ENCODE measurements around the gene MYO18A.
"Not testable (repeated sequence)": the region's sequence is repeated elsewhere in the genome, so short reads cannot be mapped to it uniquely, and the experiment has no call there.

The MYO18A gene

GRCh38 chr17:29094101-29094708 lies 86.0 kb downstream of the MYO18A start:
- H3K4me1 ChIP-seq (ENCODE audit: control insufficient read depth, insufficient read depth, low read length): peaks cover 14% of the 10 kb centered on the region
- H3K4me3 ChIP-seq (ENCODE audit: insufficient read depth, low read depth, low read length): no peak overlapping the region
- H3K27ac ChIP-seq (ENCODE audit: insufficient read depth, low read depth, low read length, poor library complexity, severe bottlenecking): no peak overlapping the region
- WGBS, 2 experiments: 95 to 97% methylated on average over 11 of the region's 11 CpGs
- H3K27me3 ChIP-seq (ENCODE audit: control insufficient read depth, insufficient read depth, low read length, poor library complexity, severe bottlenecking): no peaks in the 10 kb centered on the region
- H3K9me3 ChIP-seq (ENCODE audit: control insufficient read depth, low read length): no peaks in the 10 kb centered on the region
- peaks cover 10% of the 10 kb centered on the region for H3K36me3 ChIP-seq (ENCODE audit: control insufficient read depth, insufficient read depth, low read length)

DNA sequence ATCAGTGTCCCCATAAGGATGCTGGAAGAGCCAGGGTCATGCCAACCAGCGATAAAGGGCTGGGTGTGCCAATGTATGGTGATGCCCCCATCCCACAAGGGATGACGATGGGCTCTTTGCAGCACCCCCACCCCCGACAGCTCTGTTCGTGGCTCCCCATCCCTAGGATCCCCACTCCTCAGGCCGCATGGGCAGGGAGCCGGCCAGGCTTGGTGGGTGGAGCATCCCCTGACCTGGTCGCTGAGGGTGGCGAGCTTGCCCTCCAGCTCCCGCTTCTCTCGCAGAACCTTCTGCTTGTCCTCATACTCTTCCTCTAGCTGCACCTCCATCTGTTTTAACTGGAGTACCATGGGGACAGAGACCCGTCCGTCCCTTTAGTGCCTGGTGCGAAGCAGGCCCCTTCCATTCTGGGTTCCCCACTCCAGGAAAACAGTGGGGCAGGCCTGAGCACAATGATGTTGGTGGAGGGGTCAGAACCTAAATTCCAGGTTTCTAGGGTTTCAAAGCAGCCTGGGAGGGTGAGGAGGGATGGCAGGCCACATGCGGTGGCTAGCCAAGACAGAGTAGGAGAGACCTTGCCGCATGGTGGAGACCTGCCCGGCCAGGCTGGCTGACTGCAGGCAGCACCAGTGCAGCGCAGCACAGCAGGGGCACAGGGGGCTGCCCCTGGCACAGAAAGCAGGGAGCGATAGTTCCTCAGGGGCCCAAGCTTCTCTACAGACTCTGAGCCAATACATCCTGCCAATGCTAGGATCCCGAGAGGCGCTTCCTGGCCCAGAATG lies 86.9 kb downstream of the MYO18A start:
- peaks cover 14% of the 10 kb centered on the region for H3K4me1 ChIP-seq (ENCODE audit: control insufficient read depth, insufficient read depth, low read length)
- peaks cover 10% of the 10 kb centered on the region for H3K36me3 ChIP-seq (ENCODE audit: control insufficient read depth, insufficient read depth, low read length)

DNA sequence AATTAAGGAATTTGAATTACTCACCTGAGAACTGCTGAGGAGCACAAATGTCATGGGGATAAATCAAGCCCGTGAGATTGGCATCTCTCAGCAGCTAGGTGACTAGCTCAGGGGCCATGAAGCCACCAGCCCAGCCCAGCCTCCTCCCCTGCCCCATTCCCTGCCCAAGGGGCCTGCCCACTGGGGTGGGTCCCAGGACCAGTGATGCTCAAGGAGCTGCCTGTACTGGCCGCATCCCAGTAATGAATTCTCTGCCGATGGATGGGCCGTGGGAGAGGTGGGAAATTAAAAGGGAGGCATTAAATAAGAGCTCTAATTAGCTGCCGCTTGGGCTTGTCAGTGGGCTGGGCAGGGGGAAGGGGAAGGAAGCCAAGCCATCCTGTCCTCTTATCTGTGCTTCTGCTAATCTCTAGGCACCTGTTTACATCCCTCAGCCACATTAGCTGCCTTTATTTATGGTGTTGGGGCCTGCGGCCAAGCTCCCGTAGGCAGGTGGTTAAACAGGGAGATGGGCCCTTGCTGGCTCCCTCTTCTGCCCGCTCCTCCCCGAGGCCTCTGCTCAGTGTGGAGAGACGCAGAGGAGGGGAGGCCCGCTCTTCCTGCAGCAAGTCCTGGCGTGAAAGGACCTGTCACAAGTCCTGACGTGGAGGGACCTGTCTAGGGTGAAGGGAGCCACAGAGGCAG lies 88.5 kb downstream of the MYO18A start:
- Histone ChIP-seq H3K36me3 (ENCODE audit: control insufficient read depth, insufficient read depth, low read length) (peaks cover 5% of the 10 kb centered on the region), H3K9me3 (ENCODE audit: control insufficient read depth, low read length) (no peaks in the 10 kb centered on the region), H3K27me3 (ENCODE audit: control insufficient read depth, insufficient read depth, low read length, poor library complexity, severe bottlenecking) (no peaks in the 10 kb centered on the region), H3K27ac (ENCODE audit: insufficient read depth, low read depth, low read length, poor library complexity, severe bottlenecking) (no peak overlapping the region), H3K4me3 (ENCODE audit: insufficient read depth, low read depth, low read length) (no peak overlapping the region), H3K4me1 (ENCODE audit: control insufficient read depth, insufficient read depth, low read length) (peaks cover 22% of the 10 kb centered on the region)
- 90 to 92% methylated on average over 13 of the region's 13 CpGs for WGBS, 2 experiments

More for the DNA sequence above, 86.9 kb downstream of the MYO18A start:
- Histone ChIP-seq H3K9me3 (ENCODE audit: control insufficient read depth, low read length) (no peaks in the 10 kb centered on the region), H3K27me3 (ENCODE audit: control insufficient read depth, insufficient read depth, low read length, poor library complexity, severe bottlenecking) (no peaks in the 10 kb centered on the region), H3K27ac (ENCODE audit: insufficient read depth, low read depth, low read length, poor library complexity, severe bottlenecking) (no peak overlapping the region), H3K4me3 (ENCODE audit: insufficient read depth, low read depth, low read length) (no peak overlapping the region)
- WGBS, 2 experiments: 97% methylated on average over 20 of the region's 20 CpGs

GRCh38 chr17:29090750-29091605 lies 89.2 kb downstream of the MYO18A start:
- Histone ChIP-seq H3K36me3 (ENCODE audit: control insufficient read depth, insufficient read depth, low read length) (peaks cover 5% of the 10 kb centered on the region), H3K9me3 (ENCODE audit: control insufficient read depth, low read length) (no peaks in the 10 kb centered on the region), H3K4me3 (ENCODE audit: insufficient read depth, low read depth, low read length) (no peak overlapping the region), H3K27me3 (ENCODE audit: control insufficient read depth, insufficient read depth, low read length, poor library complexity, severe bottlenecking) (no peaks in the 10 kb centered on the region), H3K27ac (ENCODE audit: insufficient read depth, low read depth, low read length, poor library complexity, severe bottlenecking) (no peak overlapping the region), H3K4me1 (ENCODE audit: control insufficient read depth, insufficient read depth, low read length) (peaks cover 24% of the 10 kb centered on the region)
- WGBS, 2 experiments: 67 to 72% methylated on average over 11 to 12 of the region's 12 CpGs

GRCh38 chr17:29090108-29090507 lies 90.1 kb downstream of the MYO18A start:
- Histone ChIP-seq H3K4me3 (ENCODE audit: insufficient read depth, low read depth, low read length) (no peak overlapping the region), H3K36me3 (ENCODE audit: control insufficient read depth, insufficient read depth, low read length) (peaks cover 5% of the 10 kb centered on the region), H3K27ac (ENCODE audit: insufficient read depth, low read depth, low read length, poor library complexity, severe bottlenecking) (no peak overlapping the region), H3K4me1 (ENCODE audit: control insufficient read depth, insufficient read depth, low read length) (peaks cover 32% of the 10 kb centered on the region), H3K9me3 (ENCODE audit: control insufficient read depth, low read length) (no peaks in the 10 kb centered on the region), H3K27me3 (ENCODE audit: control insufficient read depth, insufficient read depth, low read length, poor library complexity, severe bottlenecking) (no peaks in the 10 kb centered on the region)
- WGBS, 2 experiments: 67 to 74% methylated on average over 4 of the region's 4 CpGs

GRCh38 chr17:29089601-29090044 lies 90.6 kb downstream of the MYO18A start:
- Histone ChIP-seq H3K36me3 (ENCODE audit: control insufficient read depth, insufficient read depth, low read length) (peaks cover 5% of the 10 kb centered on the region), H3K27ac (ENCODE audit: insufficient read depth, low read depth, low read length, poor library complexity, severe bottlenecking) (no peak overlapping the region)
- 90 to 91% methylated on average over 20 of the region's 20 CpGs for WGBS, 2 experiments

GRCh38 chr17:29088782-29089181 lies 91.4 kb downstream of the MYO18A start:
- peaks cover 42% of the 10 kb centered on the region for H3K4me1 ChIP-seq (ENCODE audit: control insufficient read depth, insufficient read depth, low read length)
- not testable (repeated sequence) for H3K36me3 ChIP-seq (ENCODE audit: control insufficient read depth, insufficient read depth, low read length); H3K27ac ChIP-seq (ENCODE audit: insufficient read depth, low read depth, low read length, poor library complexity, severe bottlenecking); H3K4me3 ChIP-seq (ENCODE audit: insufficient read depth, low read depth, low read length); H3K9me3 ChIP-seq (ENCODE audit: control insufficient read depth, low read length); H3K27me3 ChIP-seq (ENCODE audit: control insufficient read depth, insufficient read depth, low read length, poor library complexity, severe bottlenecking)
- WGBS, 2 experiments: 90 to 92% methylated on average over 3 of the region's 3 CpGs

More at GRCh38 chr17:29089601-29090044, 90.6 kb downstream of the MYO18A start:
- Histone ChIP-seq H3K4me1 (ENCODE audit: control insufficient read depth, insufficient read depth, low read length) (peaks cover 36% of the 10 kb centered on the region), H3K27me3 (ENCODE audit: control insufficient read depth, insufficient read depth, low read length, poor library complexity, severe bottlenecking) (no peaks in the 10 kb centered on the region), H3K4me3 (ENCODE audit: insufficient read depth, low read depth, low read length) (no peak overlapping the region), H3K9me3 (ENCODE audit: control insufficient read depth, low read length) (no peaks in the 10 kb centered on the region)

- H3K4me1 ChIP-seq (ENCODE audit: control insufficient read depth, insufficient read depth, low read length): peaks cover 42% of the 10 kb centered on the region
- no peaks in the 10 kb centered on the region for H3K27me3 ChIP-seq (ENCODE audit: control insufficient read depth, insufficient read depth, low read length, poor library complexity, severe bottlenecking)
- no peak overlapping the region for H3K27ac ChIP-seq (ENCODE audit: insufficient read depth, low read depth, low read length, poor library complexity, severe bottlenecking)
- H3K36me3 ChIP-seq (ENCODE audit: control insufficient read depth, insufficient read depth, low read length): no peaks in the 10 kb centered on the region
- no peaks in the 10 kb centered on the region for H3K9me3 ChIP-seq (ENCODE audit: control insufficient read depth, low read length)
- H3K4me3 ChIP-seq (ENCODE audit: insufficient read depth, low read depth, low read length): no peak overlapping the region
- 74% methylated on average over 18 to 19 of the region's 19 CpGs for WGBS, 2 experiments
These were observed 93.4 kb downstream of the MYO18A start for GRCh38 chr17:29086628-29087332.

DNA sequence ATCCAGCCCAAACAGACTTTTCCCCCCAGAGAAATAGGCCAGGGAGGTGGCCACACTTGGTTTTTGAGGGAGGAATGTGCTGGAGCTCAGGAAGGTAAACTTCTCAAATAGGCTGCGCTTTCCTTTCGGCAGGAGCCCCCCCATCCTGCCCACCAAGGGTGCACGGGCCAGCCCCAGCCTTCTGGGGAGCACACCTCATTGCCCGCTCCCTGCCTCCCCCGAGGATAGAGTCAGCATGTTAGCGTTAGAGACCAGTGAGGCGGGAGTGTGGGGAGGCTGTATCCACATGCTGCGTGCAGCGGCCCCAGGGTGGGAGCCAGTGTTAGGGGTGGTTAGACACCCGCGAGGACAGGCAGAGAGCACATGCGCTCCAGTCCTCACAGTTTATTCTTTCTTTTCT lies 95.0 kb downstream of the MYO18A start:
- Histone ChIP-seq H3K36me3 (ENCODE audit: control insufficient read depth, insufficient read depth, low read length) (no peaks in the 10 kb centered on the region), H3K27ac (ENCODE audit: insufficient read depth, low read depth, low read length, poor library complexity, severe bottlenecking) (no peak overlapping the region), H3K4me3 (ENCODE audit: insufficient read depth, low read depth, low read length) (no peak overlapping the region), H3K27me3 (ENCODE audit: control insufficient read depth, insufficient read depth, low read length, poor library complexity, severe bottlenecking) (no peaks in the 10 kb centered on the region), H3K9me3 (ENCODE audit: control insufficient read depth, low read length) (no peaks in the 10 kb centered on the region), H3K4me1 (ENCODE audit: control insufficient read depth, insufficient read depth, low read length) (peaks cover 27% of the 10 kb centered on the region)
- 84 to 91% methylated on average over 12 of the region's 12 CpGs for WGBS, 2 experiments

All from ectodermal cell (in vitro differentiated cells).